H1 (cell line): Measurements from ENCODE around the gene CFAP58. TPM values are rescaled to one million over a fixed set of nuclear protein-coding genes. Genes with fewer than 3 reads are reported as not detected.

ENCODE experiments used
- BRCA1 ChIP-seq: IDR thresholded peaks from 2 replicates; pipeline ENCODE4 v1.6.1; 2012; ENCODE audit warnings: low read depth, low read length, improper control_type of control experiment
- CHD1 ChIP-seq: IDR thresholded peaks from 2 replicates; pipeline ENCODE4 v1.6.1; 2012; ENCODE audit warnings: low read depth, low read length, improper control_type of control experiment
- POLR2A ChIP-seq, 2 experiments: IDR thresholded peaks; 1 replicate in 1 of 2; 2 replicates in 1 of 2; pipeline ENCODE4 v1.6.1; 2011; ENCODE audit warnings: low read depth in 2 of 2, low read length in 2 of 2, mild to moderate bottlenecking in 2 of 2; ENCODE audit errors: control extremely low read depth in 1 of 2
- polyA plus RNA-seq, 7 experiments: library from polyadenylated mRNA; depleted of rRNA in 3 of 7; stranded (reverse) in 5 of 7; unstranded in 2 of 7; fragments of >200 nt in 5 of 7; fragments of 200-250 nt in 2 of 7; gene quantifications; 1 replicate in 5 of 7; 2 replicates in 1 of 7; 4 replicates in 1 of 7; pipeline versions ENCODE4 v1.2.1 to v1.2.3, GENCODE V29; 2011 to 2013; ENCODE audit warnings: missing spikeins in 2 of 7, mixed read lengths in 2 of 7
- total RNA-seq: library from RNA; stranded (reverse); fragmentation: NEBNext Ultra II Directional; extraction: Animal tissue kit (Norgen Biotek cat#: 25700); gene quantifications from 2 replicates; pipeline ENCODE4 v1.2.1, GENCODE V29; 2021
- TF ChIP-seq, protein P1 (sequence below): fragments of 300-600 bp; sonication (generic); IDR thresholded peaks from 2 replicates; pipeline ENCODE4 v1.7.1; 2012; ENCODE audit warnings: low read length, moderate library complexity, mild to moderate bottlenecking, inconsistent platforms; ENCODE audit not compliant: insufficient replicate concordance

Gene CFAP58
- total and polyA plus RNA-seq, 2 of the 8 experiments (the other 6 are each of a cell fraction or from before 2014, with no cell fraction given): 0.32 to 0.71 TPM

DNA sequence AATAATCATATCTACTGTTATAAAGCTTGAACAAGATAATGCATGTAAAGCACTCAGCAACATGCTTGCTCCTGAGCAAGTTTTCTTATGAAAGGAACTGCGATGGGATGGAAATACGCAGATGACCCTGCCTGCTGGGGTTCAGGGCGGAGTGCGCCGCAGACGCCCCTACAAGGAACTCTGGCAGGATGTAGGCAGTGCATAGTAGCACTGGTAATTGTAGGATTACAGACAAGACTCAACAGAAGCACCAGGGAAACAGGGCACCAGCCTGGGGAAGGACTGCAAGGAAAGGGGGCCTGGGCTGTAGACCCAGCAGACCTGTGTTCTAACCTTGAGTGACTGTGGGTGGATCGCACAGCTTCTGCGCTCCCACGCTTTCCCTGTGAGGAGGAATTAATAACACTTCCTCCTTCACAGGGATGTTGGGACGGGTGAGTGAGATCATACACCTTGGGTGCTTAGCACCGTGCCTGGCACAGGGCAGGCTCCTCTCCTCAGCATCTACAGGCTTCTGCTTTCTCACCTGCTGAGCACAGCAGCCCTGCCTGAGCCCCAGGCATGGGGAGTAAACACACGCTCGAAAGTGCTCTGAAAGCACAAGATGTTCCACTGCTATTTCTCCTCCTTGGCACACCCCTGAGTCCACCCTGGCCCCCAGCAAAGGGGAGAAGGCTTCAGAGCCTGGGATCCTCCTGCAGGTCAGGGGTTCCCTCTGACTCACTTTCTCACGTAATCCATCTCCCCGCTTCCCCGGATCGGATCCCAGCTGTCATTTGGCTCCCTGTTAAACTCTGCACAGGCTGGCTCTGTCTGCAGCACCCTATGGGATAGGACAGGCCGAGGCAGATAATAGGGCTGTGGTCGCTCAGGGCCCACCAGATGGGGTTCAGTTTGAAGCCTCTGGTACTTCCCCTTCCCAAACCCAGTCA, 34.6 kb upstream of the CFAP58 start (continued):
- TF ChIP-seq, protein P1, sequence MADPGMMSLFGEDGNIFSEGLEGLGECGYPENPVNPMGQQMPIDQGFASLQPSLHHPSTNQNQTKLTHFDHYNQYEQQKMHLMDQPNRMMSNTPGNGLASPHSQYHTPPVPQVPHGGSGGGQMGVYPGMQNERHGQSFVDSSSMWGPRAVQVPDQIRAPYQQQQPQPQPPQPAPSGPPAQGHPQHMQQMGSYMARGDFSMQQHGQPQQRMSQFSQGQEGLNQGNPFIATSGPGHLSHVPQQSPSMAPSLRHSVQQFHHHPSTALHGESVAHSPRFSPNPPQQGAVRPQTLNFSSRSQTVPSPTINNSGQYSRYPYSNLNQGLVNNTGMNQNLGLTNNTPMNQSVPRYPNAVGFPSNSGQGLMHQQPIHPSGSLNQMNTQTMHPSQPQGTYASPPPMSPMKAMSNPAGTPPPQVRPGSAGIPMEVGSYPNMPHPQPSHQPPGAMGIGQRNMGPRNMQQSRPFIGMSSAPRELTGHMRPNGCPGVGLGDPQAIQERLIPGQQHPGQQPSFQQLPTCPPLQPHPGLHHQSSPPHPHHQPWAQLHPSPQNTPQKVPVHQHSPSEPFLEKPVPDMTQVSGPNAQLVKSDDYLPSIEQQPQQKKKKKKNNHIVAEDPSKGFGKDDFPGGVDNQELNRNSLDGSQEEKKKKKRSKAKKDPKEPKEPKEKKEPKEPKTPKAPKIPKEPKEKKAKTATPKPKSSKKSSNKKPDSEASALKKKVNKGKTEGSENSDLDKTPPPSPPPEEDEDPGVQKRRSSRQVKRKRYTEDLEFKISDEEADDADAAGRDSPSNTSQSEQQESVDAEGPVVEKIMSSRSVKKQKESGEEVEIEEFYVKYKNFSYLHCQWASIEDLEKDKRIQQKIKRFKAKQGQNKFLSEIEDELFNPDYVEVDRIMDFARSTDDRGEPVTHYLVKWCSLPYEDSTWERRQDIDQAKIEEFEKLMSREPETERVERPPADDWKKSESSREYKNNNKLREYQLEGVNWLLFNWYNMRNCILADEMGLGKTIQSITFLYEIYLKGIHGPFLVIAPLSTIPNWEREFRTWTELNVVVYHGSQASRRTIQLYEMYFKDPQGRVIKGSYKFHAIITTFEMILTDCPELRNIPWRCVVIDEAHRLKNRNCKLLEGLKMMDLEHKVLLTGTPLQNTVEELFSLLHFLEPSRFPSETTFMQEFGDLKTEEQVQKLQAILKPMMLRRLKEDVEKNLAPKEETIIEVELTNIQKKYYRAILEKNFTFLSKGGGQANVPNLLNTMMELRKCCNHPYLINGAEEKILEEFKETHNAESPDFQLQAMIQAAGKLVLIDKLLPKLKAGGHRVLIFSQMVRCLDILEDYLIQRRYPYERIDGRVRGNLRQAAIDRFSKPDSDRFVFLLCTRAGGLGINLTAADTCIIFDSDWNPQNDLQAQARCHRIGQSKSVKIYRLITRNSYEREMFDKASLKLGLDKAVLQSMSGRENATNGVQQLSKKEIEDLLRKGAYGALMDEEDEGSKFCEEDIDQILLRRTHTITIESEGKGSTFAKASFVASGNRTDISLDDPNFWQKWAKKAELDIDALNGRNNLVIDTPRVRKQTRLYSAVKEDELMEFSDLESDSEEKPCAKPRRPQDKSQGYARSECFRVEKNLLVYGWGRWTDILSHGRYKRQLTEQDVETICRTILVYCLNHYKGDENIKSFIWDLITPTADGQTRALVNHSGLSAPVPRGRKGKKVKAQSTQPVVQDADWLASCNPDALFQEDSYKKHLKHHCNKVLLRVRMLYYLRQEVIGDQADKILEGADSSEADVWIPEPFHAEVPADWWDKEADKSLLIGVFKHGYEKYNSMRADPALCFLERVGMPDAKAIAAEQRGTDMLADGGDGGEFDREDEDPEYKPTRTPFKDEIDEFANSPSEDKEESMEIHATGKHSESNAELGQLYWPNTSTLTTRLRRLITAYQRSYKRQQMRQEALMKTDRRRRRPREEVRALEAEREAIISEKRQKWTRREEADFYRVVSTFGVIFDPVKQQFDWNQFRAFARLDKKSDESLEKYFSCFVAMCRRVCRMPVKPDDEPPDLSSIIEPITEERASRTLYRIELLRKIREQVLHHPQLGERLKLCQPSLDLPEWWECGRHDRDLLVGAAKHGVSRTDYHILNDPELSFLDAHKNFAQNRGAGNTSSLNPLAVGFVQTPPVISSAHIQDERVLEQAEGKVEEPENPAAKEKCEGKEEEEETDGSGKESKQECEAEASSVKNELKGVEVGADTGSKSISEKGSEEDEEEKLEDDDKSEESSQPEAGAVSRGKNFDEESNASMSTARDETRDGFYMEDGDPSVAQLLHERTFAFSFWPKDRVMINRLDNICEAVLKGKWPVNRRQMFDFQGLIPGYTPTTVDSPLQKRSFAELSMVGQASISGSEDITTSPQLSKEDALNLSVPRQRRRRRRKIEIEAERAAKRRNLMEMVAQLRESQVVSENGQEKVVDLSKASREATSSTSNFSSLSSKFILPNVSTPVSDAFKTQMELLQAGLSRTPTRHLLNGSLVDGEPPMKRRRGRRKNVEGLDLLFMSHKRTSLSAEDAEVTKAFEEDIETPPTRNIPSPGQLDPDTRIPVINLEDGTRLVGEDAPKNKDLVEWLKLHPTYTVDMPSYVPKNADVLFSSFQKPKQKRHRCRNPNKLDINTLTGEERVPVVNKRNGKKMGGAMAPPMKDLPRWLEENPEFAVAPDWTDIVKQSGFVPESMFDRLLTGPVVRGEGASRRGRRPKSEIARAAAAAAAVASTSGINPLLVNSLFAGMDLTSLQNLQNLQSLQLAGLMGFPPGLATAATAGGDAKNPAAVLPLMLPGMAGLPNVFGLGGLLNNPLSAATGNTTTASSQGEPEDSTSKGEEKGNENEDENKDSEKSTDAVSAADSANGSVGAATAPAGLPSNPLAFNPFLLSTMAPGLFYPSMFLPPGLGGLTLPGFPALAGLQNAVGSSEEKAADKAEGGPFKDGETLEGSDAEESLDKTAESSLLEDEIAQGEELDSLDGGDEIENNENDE: no peak
- TF ChIP-seq POLR2A (IDR thresholded peaks at IDR 0.05; ENCODE audit: control extremely low read depth in 1 of 2, low read depth in 2 of 2, low read length in 2 of 2) (0 out of 3 replicates have a peak, but pooled peaks of 1 of the 2 experiments have one; percentile 25), CHD1 (no peak), BRCA1 (no peak)
- TF ChIP-seq, all 59 proteins: peak for 1
